Heart right ventricle (tissue), 16 donors: ENCODE data around the gene PIPOX. TPM values are rescaled to one million over a fixed set of nuclear protein-coding genes. Genes with fewer than 3 reads are reported as not detected.

Source experiments
- ATAC-seq, 8 donors: fragments of 200-7000 bp; cut with Tn5 transposase; one replicate each; pipeline ENCODE4 v1.9.1; 2020; ENCODE audit warnings: mild to moderate bottlenecking in 8 of 8, moderate library complexity in 8 of 8, moderate number of reproducible peaks in 1 of 8
- DNase-seq, 2 donors: peaks; one replicate each; pipeline ENCODE4 v3.0.0-alpha.2; 2020
- H3K27ac ChIP-seq, 10 donors: fragments of 200-600 bp; sonication (generic) in 2 of 10; one replicate each; pipeline versions ENCODE4 v1.5.0 to v1.8.0; 2020 to 2022; ENCODE audit warnings: mild to moderate bottlenecking in 3 of 10
- H3K27me3 ChIP-seq, 7 donors: fragments of 200-600 bp; one replicate each; pipeline ENCODE4 v1.8.0; 2021 to 2022; ENCODE audit warnings: mild to moderate bottlenecking in 2 of 7
- H3K36me3 ChIP-seq, 9 donors: fragments of 200-600 bp; sonication (generic) in 1 of 9; one replicate each; pipeline versions ENCODE4 v1.5.0 to v1.8.0; 2020 to 2022; ENCODE audit warnings: mild to moderate bottlenecking in 2 of 9
- H3K4me1 ChIP-seq, 9 donors: fragments of 200-600 bp; sonication (generic) in 1 of 9; one replicate each; pipeline versions ENCODE4 v1.5.0 to v1.8.0; 2020 to 2022; ENCODE audit warnings: mild to moderate bottlenecking in 4 of 9
- H3K4me3 ChIP-seq, 10 donors: fragments of 200-600 bp; sonication (generic) in 2 of 10; one replicate each; pipeline versions ENCODE4 v1.5.0 to v1.8.0; 2020 to 2022; ENCODE audit warnings: mild to moderate bottlenecking in 7 of 10, moderate library complexity in 2 of 10
- H3K9me3 ChIP-seq, 11 donors: fragments of 200-600 bp in 10 of 11; sonication (generic) in 2 of 11; one replicate each; pipeline versions ENCODE4 v1.5.0 to v1.8.0; 2013 to 2022; ENCODE audit warnings: mild to moderate bottlenecking in 2 of 11, control low read depth in 1 of 11, moderate library complexity in 1 of 11
- CTCF ChIP-seq, 9 donors: fragments of 200-600 bp; sonication (generic) in 2 of 9; IDR thresholded peaks; one replicate each; pipeline versions ENCODE4 v1.5.0 to v1.8.0; 2021 to 2022; ENCODE audit warnings: antibody characterized with exemption in 9 of 9, mild to moderate bottlenecking in 5 of 9, moderate library complexity in 1 of 9
- WGBS, 2 donors: extraction: QIAGEN DNeasy Blood & Tissue Kit; methylation state at CpG; one replicate each; pipeline ENCODE4 v1.1.7; 2013; ENCODE audit warnings: inconsistent platforms in 1 of 2; 5-methylcytosine and 5-hydroxymethylcytosine counted together
- intact Hi-C, 10 donors: fragments of 100-400 bp; cut with DNase I; formaldehyde crosslinking; loops; one replicate each; pipeline versions ENCODE4 v1.11.1 to v1.14.2; 2022
- polyA plus RNA-seq, 2 donors: library from polyadenylated mRNA; stranded (reverse); fragments of 200-250 nt; gene quantifications; one replicate each; pipeline ENCODE4 v1.2.3, GENCODE V29; 2013
- total RNA-seq, 10 donors: library from RNA; stranded (reverse); fragmentation: NEBNext Ultra II Directional in 3 of 10; extraction: Animal tissue kit (Norgen Biotek cat#: 25700) in 3 of 10; gene quantifications; one replicate each; pipeline versions ENCODE4 v1.2.1 to v1.2.4, GENCODE V29; 2021 to 2023
- donor health status: Arrhythmogenic right ventricular cardiomyopathy.
- donor health status: ischemic (EF 13 %, LVEDD 7.1; RV severe dilation, severe dysfunction).
- donor health status: healthy with polysubstance abuse.
- donor health status: DM: no; HTN: yes; CAD: no.
- donor health status: DM: no; HTN: no; CAD: no.
- donor health status: ischemic (EF 25% LVEDD 6.9; RV normal size, moderate dysfunction).
- donor health status: ischemic (EF 25% LVEDD 5.7; RV mildly dilated, moderate dysfunction).
- donor health status: healthy.
- donor health status: DM: yes; HTN: yes; CAD: no.
- donor health status: Ischemic cardiomyopathy.
- donor health status: ischemic (EF 35%, LVEDD 5.7; RV mildly dilated, moderate dysfunction).
- donor health status: nonischemic (EF 11% LVEDD 7.7; RV severe dilation, severe dysfunction).
- donor health status: DM: yes; HTN: yes; CAD: no.
- donor health status: PGD.
- donor health status: ischemic (EF 29% LVEDD 5.4; RV normal size, mild dysfunction).
- donor health status: nonischemic (EF 23%, LVEDD 6.1; RV moderate dilation, normal function).

Gene PIPOX
- total and polyA plus RNA-seq, 12 donors = 0.12 to 4.1 (median 0.76) TPM; not detected in 2

- no peaks in the 10 kb centered on the region for H3K9me3 ChIP-seq
- intact Hi-C loops = loop anchor here in 1 of 10 donors (10.0 kb wide), 1 partner anchor 49 kb away; no protein-coding TSS in a partner anchor
- H3K27ac ChIP-seq = peak overlapping the region in 1 of 10 donors; percentile 49
- TF ChIP-seq CTCF (IDR thresholded peaks at IDR 0.05) = no peak
- no peaks in the 10 kb centered on the region for H3K36me3 ChIP-seq
- no peak overlapping the region for H3K4me3 ChIP-seq
- 82 to 88% methylated on average over 7 of the region's 7 CpGs for WGBS, 2 donors
- DNase-seq = no peak
- H3K4me1 ChIP-seq = peaks cover 0 to 26% (median 0%) of the 10 kb centered on the region in 9 donors
- no peaks in the 10 kb centered on the region for H3K27me3 ChIP-seq
- no peak for ATAC-seq
Observed at GRCh38 chr17:29063992-29064391, 21.1 kb downstream of the PIPOX start.

- no peaks in the 10 kb centered on the region for H3K9me3 ChIP-seq
- no peaks in the 10 kb centered on the region for H3K36me3 ChIP-seq
- H3K4me3 ChIP-seq = no peak overlapping the region
- intact Hi-C loops = loop anchor here in 1 of 10 donors (10.0 kb wide), 1 partner anchor 51 kb away; no protein-coding TSS in a partner anchor
- DNase-seq = no peak
- H3K4me1 ChIP-seq = peaks cover 0 to 28% (median 13%) of the 10 kb centered on the region in 9 donors
- WGBS, 2 donors = 85 to 87% methylated on average over 7 of the region's 7 CpGs
- no peaks in the 10 kb centered on the region for H3K27me3 ChIP-seq
- no peak overlapping the region for H3K27ac ChIP-seq
- no peak for ATAC-seq
- TF ChIP-seq CTCF (IDR thresholded peaks at IDR 0.05) = no peak
Observed at GRCh38 chr17:29066047-29066446, 23.1 kb downstream of the PIPOX start.

DNA sequence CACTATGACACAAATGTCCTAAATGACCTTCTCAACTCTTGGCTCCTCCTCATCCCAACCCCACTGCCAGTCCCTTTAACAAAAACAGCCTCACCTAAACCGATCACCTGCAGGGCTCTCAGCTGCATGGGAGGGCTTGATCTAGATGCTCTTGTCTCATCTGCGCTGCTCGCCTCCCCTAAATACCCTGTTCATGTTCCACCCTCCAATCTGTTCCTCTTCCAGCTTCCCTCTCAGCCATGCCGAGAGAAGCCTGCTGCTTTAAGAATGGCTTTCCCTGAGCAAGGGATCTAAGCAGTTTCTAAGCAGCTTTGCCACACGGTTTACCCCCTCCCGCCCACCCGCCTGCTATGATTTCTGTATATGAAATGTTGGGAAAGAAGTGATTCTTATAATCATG, 23.7 kb downstream of the PIPOX start:
- H3K36me3 ChIP-seq = no peaks in the 10 kb centered on the region
- H3K4me1 ChIP-seq = peaks cover 0 to 24% (median 14%) of the 10 kb centered on the region in 9 donors
- no peak for ATAC-seq
- H3K27ac ChIP-seq = no peak overlapping the region
- DNase-seq = no peak
- 81 to 82% methylated on average over 7 of the region's 7 CpGs for WGBS, 2 donors
- TF ChIP-seq CTCF (IDR thresholded peaks at IDR 0.05) = no peak
- no peaks in the 10 kb centered on the region for H3K27me3 ChIP-seq
- no peak overlapping the region for H3K4me3 ChIP-seq
- intact Hi-C loops = loop anchor here in 1 of 10 donors (10.0 kb wide), 1 partner anchor 52 kb away; no protein-coding TSS in a partner anchor
- no peaks in the 10 kb centered on the region for H3K9me3 ChIP-seq

- Histone ChIP-seq H3K4me1 (peaks cover 0 to 29% (median 15%) of the 10 kb centered on the region in 9 donors), H3K27me3 (no peaks in the 10 kb centered on the region), H3K36me3 (peaks cover 0 to 6% (median 0%) of the 10 kb centered on the region in 9 donors), H3K9me3 (no peaks in the 10 kb centered on the region), H3K27ac (no peak overlapping the region), H3K4me3 (no peak overlapping the region)
- DNase-seq (no peak), ATAC-seq (no peak)
- WGBS, 2 donors = 66 to 70% methylated on average over 10 of the region's 10 CpGs
- intact Hi-C loops = loop anchor here in 1 of 10 donors (10.0 kb wide), 1 partner anchor 54 kb away; no protein-coding TSS in a partner anchor
- no peak for TF ChIP-seq CTCF (IDR thresholded peaks at IDR 0.05)
Observed at GRCh38 chr17:29068818-29069217, 25.9 kb downstream of the PIPOX start.
